HG02571 (cell line): ENCODE data around the gene H2BK1.

Experiments
- ATAC-seq: cut with Tn5 transposase; IDR thresholded peaks from one replicate; pipeline ENCODE4 v1.9.1; 2021; ENCODE audit warnings: mild to moderate bottlenecking, moderate library complexity; ENCODE audit not compliant: unreplicated experiment

Gene H2BK1

GRCh38 chr7:151210087-151210854 is at the start of gene H2BK1:
Gene H2BK1, minus strand, starts transcription at chr7:151210488. Its CDS starts 170 bp downstream, at chr7:151210318.
- no peak for ATAC-seq

GRCh38 chr7:151257990-151258389 is 47.7 kb upstream of the H2BK1 start:
- ATAC-seq, result no peak

GRCh38 chr7:151256410-151257045 is 46.2 kb upstream of the H2BK1 start:
- ATAC-seq, result no peak

DNA sequence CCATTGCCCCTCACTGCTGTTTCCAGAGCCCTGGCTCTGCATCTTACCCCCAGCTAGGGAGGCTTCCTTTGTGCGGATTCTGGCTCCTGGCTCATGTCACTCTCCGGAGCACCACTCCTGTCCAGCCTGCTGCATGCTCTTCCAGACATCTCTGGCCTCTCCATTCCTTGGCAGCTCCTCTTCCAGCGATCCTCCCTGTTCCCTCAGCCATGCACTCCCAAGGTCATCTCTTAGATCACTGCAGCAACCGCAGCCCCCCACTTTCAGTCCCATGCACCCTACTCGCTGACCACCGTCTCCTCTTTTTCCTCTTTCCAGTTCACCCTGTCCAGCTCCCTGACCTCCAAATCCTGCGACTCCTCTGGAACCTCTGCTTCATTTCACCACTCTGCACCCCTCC is 45.1 kb upstream of the H2BK1 start:
- ATAC-seq, result no peak

DNA sequence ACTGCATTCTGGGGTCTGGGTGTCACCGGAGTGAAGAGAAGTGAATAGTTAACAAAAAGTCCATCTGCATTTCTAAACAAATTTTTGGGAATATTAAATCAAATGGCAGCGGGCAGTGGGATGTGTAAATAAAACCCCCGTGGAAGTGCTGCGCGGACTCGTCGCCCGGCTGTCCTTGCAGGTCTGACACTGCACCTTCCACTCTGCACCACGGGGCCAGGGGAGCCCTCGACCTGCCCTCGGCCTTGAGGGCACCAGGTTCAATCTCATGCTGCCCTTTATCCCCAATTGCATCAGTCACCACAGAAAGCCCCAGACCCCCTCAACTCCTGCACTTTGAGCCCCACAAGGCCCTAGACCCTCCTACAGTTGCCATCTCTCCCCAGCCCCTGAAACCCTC is 44.6 kb upstream of the H2BK1 start:
- ATAC-seq, result no peak

DNA sequence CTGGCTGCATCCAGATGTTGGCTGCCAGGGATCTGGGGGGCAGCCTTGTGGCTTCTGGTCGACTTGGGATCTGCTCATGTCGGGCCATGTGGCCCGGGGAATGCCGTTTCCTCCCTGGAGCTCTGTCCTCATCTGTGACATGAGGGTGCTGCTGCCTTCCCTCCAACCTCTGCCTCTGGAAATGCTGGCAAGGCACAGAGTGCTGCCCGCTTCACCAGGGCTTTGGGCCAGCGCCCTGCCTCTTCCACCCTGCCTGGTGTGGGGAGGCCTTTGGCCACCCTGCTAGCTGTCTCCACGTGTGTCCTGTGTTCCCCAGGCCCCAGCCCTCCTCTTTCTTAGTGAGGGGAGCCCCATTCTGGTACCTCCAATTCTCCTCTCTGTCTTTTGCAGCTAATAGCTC is 44.0 kb upstream of the H2BK1 start:
- no peak for ATAC-seq

DNA sequence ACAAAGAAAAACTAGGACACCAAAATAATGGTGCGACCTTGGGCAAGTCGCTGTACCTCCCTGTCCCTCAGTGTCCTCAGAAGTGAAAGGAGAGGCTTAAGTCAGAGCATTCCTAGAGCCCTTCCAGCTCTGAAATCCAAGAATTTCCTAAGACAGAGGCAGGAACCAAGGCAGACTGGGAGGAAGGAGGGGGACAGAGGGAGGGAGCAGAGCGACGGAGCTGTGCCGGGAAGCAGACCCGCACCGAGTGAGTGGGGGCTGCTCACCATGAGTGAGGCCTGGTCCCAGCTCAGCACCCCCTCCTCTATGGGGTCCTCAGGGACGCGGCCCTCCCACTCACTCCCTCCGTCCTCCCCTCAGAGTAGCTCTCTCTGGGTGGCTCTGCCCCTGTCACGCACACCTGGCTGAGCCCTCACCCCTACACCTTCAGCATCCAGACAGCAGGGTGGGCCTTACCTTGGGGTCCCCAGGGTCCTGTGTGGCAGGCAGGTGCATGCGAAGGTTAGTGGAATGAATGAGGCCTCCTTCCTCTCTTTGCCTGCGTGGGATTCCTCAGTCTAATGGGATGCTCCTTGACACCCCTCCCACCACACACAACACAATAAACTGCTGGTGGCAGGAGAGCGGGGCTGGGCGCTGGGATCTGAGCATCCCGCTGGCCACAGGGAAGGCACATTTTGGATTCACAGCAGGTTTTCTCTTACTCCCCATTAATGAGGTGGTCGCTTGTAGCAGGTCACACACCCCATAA is 42.8 kb upstream of the H2BK1 start:
- no peak for ATAC-seq

DNA sequence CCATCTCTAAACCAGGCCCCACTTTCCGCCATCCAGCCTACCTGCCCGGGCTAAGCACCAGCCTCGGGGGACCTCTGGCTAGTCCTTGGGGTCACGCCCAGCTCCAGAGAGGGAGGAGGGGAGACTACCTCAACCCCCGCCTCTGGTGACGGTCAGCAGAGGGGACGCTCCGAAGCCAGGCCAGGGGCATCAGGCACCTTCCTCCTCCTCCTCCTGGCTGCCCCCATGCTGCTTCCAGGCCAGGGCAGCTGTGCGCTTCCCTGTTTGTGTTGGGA is 42.2 kb upstream of the H2BK1 start:
- ATAC-seq, result no peak

DNA sequence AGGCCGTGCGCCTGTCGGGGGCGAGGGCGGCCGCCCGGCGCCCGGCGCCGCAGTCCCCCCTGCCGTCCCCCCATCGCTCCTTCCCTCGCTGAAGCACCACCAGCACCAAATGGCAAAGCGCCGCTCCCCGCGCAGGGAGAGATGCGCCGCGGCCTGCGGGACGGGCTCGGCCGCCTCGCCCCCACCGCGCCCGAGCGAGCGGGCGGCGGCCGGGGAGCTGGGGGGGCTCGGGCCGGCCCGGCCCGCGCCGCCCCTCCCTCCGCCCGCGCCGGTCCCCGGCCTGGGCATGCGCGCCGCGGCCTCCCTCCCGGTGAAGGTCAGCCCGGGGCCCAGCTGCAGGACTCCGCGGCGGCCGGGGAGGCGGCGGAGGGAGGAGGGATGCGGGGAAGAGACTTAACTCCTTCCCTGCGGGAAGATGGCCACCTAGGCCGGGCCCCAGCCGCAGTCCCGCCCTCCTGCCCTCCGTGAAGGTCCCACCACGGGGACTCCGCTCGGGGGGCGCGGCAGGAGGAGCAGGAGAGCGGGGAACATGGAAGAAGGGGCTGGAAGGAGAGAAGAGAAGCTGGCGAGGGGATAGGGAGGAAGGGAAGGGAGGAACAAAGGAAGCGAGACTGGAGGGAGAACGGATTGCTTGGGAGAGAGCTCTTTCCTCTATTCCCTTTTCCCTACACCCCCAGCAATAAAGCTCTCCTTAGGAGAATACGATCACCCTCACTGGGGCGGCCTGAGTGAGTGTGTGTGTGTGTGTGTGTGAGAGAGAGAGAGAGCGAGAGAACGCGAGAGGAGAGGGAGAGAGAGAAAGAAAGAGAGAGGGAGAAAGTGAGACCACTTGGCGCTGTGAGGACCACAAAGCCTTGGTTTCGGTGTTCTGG is 41.6 kb upstream of the H2BK1 start:
- no peak for ATAC-seq

- no peak for ATAC-seq
These were observed 41.0 kb upstream of the H2BK1 start for GRCh38 chr7:151251328-151251688.

DNA sequence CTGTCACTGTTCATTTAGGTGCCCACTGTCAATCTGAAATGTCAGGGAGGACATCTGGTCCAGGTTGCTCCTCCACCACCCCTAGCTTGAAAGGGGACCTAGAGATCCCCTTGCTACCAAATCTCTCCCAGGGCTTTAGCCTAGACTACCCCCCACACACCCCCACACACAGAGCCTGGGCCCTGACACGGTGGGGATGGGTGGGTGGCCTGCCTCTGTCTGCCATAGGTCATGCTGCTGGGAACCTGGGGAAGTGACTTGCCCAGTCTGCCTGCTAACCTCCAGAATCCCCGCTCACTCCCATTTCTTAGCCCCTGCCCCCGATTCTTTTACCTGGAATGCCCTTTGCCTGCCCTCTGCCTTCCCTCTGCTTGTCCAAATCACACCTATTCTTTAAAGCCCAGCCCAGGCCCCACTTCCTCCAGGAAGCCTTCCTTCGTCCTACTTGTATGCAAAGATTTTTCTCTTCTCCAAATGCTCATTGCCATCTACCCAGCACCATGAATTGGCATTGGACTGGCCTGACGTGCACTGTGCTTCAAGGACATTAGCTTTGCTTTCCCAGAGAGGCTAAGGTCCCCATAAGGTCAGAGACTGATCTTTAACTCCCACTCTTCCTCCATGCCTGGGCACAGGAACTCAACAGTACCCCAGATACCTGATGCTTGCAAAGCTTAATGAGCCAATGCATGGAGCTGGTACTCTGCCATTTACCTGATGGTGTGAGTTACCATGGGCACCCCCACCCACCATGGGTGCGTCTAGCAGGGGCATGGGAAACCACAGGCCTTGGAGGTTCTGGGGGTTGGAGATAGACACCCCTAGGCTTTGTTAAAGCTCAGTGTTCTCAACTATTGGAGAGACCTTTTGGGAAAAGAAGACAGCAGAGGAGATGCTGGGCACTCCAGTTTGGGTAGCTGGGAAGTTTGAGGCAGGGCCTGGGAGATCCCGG is 40.2 kb upstream of the H2BK1 start:
- ATAC-seq, result no peak

DNA sequence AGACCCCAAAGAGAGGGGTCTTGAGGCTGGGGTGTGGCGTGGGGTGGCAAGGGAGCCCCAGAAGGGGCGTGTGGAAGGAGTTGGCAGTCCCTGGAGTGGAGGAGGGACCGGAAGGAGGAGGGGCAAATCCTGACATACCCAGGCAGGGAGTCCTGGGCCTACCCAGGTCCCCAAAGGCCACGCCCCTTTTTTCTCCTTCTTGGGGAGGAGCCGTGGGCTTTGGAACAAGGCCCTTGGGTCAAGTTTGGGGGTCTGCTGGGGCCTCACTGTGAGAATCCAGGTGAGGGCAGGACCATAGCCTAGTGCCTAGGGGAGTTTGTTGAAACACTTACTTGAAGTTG is 39.4 kb upstream of the H2BK1 start:
- no peak for ATAC-seq

DNA sequence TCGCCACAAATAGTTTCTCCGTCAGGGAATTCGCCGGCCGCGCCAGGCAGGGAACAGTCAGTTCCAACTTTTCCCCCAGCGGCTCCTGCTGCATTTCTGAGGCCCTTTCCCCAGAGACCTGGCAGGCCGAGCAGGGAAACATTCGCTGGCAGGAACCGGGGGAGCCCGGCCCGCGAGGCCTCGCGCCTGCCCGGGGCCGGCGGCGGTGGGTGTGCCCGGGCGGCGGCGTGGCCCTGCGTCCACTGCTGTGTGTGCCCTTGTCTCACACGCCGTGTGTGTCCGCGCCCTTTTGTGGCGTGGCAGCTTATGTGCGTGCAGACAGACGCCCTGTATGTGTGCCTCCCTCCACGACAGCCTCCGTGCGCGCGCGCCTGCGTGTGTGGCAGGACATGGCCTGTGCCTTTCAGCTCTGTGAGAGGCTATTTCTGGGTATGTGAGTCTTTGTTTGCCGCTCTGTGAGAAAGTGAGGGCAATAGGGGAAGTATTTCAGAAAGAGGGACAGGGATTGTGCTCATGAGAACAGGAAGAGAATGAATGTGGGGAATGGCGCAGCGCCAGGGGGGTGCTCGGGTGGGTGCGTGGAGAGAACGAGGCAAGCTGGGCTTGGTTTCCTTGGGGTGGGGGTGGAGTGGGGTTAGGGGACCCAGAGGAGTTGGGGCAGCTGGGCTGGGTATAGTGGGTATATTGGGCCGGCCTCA is 38.9 kb upstream of the H2BK1 start:
- ATAC-seq, result no peak

GRCh38 chr7:151248346-151249033 is 38.2 kb upstream of the H2BK1 start, which contains the start of gene SMARCD3:
Gene SMARCD3, minus strand, starts transcription at chr7:151248694. Its CDS starts 132 bp downstream, at chr7:151248562.
- no peak for ATAC-seq

DNA sequence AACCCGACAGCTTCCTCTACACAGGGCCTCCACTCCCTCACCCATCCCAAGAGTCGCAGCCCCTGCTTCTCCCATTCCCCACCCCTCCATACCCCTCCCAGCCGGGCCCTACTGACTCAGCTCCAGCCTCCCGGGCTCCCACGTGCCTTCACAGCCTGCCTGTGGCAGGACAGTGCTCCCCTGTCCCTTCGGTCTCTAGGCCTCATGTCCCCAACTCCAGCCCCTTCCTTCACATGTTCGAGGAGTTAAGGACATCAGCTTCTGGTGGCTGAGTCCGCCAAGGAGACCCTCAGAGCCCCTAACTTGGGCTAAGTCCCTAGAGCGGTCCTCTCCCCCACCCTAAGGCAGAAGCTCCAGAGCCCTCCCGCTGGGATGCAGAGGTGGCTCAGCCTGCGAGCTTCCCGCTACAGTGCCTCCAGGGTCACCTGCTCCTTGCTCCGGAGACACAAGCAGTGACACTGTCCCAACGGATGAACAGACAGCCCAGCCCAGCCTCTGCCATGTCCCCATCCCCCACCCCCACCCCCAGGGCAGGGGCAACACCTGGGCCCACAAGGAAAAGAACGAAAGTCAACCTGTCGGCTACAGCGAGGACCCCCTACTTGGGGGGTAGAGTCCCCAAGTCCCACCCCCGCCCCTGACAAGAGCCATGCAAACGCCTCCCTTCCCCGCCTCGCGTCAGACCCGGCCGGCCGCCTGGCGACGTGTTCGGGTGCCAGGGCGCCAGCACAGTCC is 37.5 kb upstream of the H2BK1 start:
- ATAC-seq, result no peak

- no peak for ATAC-seq
These were observed 36.7 kb upstream of the H2BK1 start for GRCh38 chr7:151246851-151247580.

DNA sequence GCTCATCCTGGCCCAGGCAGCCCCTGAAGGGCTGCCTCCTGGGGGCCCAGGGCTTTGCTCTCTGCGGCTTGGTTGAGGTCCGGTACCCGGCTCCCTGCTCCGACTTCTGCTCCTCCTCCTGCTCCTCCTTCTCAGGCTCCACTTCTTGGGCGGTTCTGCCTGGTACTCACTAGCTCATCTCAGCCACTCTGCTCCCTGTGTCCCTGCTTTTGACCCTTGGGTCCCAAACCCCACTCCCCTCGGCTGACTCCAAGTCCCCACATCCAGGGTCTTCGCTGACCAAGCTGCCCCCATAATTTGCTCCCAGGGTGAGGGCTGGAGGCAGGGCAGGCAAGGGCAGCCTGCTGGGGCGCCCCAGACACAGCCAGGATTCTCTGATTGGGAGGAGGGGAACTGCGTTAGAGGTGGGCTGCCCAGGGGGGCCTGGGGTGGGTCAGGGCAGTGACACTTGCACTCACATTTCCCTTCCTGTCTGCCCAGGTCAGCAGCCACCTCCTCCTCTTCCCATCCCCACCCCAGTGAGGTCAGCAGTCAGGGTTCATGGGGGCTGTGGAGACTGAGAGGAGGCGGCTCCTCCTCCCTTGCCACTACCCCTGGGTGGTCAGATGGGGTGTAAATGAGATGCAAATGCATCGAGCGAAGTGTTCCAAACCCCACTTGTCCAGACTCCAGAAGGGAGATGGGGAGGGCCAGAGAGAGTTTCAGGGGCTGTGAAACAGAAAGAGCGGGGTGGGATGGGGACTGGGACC is 36.0 kb upstream of the H2BK1 start:
- ATAC-seq, result no peak
